HG03280 (cell line): ENCODE results near the gene RSRC1.

Experiments
- ATAC-seq: cut with Tn5 transposase; IDR thresholded peaks from one replicate; pipeline ENCODE4 v1.9.1; 2021; ENCODE audit warnings: mild to moderate bottlenecking, moderate library complexity; ENCODE audit not compliant: unreplicated experiment

Gene RSRC1

GRCh38 chr3:158127250-158128219 lies 17.6 kb downstream of the RSRC1 start:
- ATAC-seq = no peak

GRCh38 chr3:158128755-158129154 lies 18.9 kb downstream of the RSRC1 start:
- ATAC-seq = no peak

- ATAC-seq = no peak
These were observed 24.5 kb downstream of the RSRC1 start for GRCh38 chr3:158134363-158134762.

- no peak for ATAC-seq
These were observed 30.5 kb downstream of the RSRC1 start for GRCh38 chr3:158140396-158140795.

GRCh38 chr3:158148218-158148617 lies 38.3 kb downstream of the RSRC1 start:
- ATAC-seq = no peak

- no peak for ATAC-seq
These were observed 42.3 kb downstream of the RSRC1 start for GRCh38 chr3:158152186-158152585.

- no peak for ATAC-seq
These were observed 49.1 kb downstream of the RSRC1 start for GRCh38 chr3:158158969-158159368.

GRCh38 chr3:158159714-158160113 lies 49.8 kb downstream of the RSRC1 start:
- ATAC-seq = no peak

GRCh38 chr3:158160958-158161357 lies 51.1 kb downstream of the RSRC1 start:
- no peak for ATAC-seq

- ATAC-seq = no peak
These were observed 55.3 kb downstream of the RSRC1 start for GRCh38 chr3:158165141-158165655.

GRCh38 chr3:158165730-158166129 lies 55.8 kb downstream of the RSRC1 start:
- ATAC-seq = no peak

- no peak for ATAC-seq
These were observed 56.3 kb downstream of the RSRC1 start for GRCh38 chr3:158166223-158166622.

GRCh38 chr3:158167737-158168557 lies 58.1 kb downstream of the RSRC1 start:
- no peak for ATAC-seq

GRCh38 chr3:158169091-158169491 lies 59.2 kb downstream of the RSRC1 start:
- ATAC-seq = no peak

GRCh38 chr3:158181096-158181495 lies 71.2 kb downstream of the RSRC1 start:
- ATAC-seq = no peak

- ATAC-seq = no peak
These were observed 75.8 kb downstream of the RSRC1 start for GRCh38 chr3:158185711-158186110.

- no peak for ATAC-seq
These were observed 91.1 kb downstream of the RSRC1 start for GRCh38 chr3:158200955-158201354.

GRCh38 chr3:158205324-158205723 lies 95.4 kb downstream of the RSRC1 start:
- no peak for ATAC-seq

- peak; percentile 74 for ATAC-seq
These were observed 96.1 kb downstream of the RSRC1 start for GRCh38 chr3:158205994-158206393.

- ATAC-seq = no peak
These were observed 100.2 kb downstream of the RSRC1 start for GRCh38 chr3:158210067-158210466.

GRCh38 chr3:158213461-158213860 lies 103.6 kb downstream of the RSRC1 start:
- ATAC-seq = no peak

GRCh38 chr3:158217992-158218391 lies 108.1 kb downstream of the RSRC1 start:
- ATAC-seq = no peak
